ENCODE measurements around the gene TICAM2. TPM values are rescaled to one million over a fixed set of nuclear protein-coding genes. Genes with fewer than 3 reads are reported as not detected.

Gene TICAM2
- total and polyA plus RNA-seq, 2 of the 8 experiments (the other 6 are each of a cell fraction or from before 2014, with no cell fraction given) = 0.02 TPM; not detected in 1

- Histone ChIP-seq H3K9ac (replicated peaks in 1 of 4; ENCODE audit: extremely low read depth in 1 of 4, low read depth in 3 of 4, low read length in 3 of 4) (peak overlapping the region; percentile 89 to 98 (median 96)), H3K4me3 (ENCODE audit: extremely low read depth in 1 of 4, insufficient read depth in 2 of 4, low read depth in 3 of 4, low read length in 4 of 4) (peak overlapping the region; percentile 81 to 97 (median 90)), H3K36me3 (ENCODE audit: control insufficient read depth in 2 of 4, insufficient read depth in 4 of 4, low read length in 3 of 4) (peaks cover 0 to 28% (median 2%) of the 10 kb centered on the region in 4 experiments; a peak in 3 of 8 replicates), H4K20me1 (replicated peaks in 1 of 2; ENCODE audit: control insufficient read depth in 1 of 2, insufficient read depth in 2 of 2, low read length in 2 of 2) (peaks cover 8 to 17% of the 10 kb centered on the region in 2 experiments), H3K27me3 (replicated peaks in 1 of 4; ENCODE audit: control insufficient read depth in 3 of 4, extremely low read depth in 1 of 4, insufficient read depth in 3 of 4, low read length in 3 of 4) (no peaks in the 10 kb centered on the region), H2BK20ac (ENCODE audit: low read length) (no peak overlapping the region), H2BK12ac (ENCODE audit: low read depth, low read length) (no peak overlapping the region), H3K27ac (ENCODE audit: low read depth, low read length) (peak overlapping the region; percentile 91), H4K8ac (ENCODE audit: extremely low read depth, insufficient read depth, low read length) (peak overlapping the region; percentile 96), H3K56ac (replicated peaks; ENCODE audit: insufficient read length, low read depth, low read length) (no peak overlapping the region), H2AK5ac (ENCODE audit: low read depth, low read length) (no peak overlapping the region), H3K18ac (ENCODE audit: extremely low read depth, low read length) (peak overlapping the region; percentile 65; the same call in 1 of the 2 replicates), H4K91ac (replicated peaks; ENCODE audit: insufficient read length, low read length) (peak overlapping the region; percentile 39), H2AFZ (ENCODE audit: low read length) (no peak overlapping the region), H3K4me2 (ENCODE audit: insufficient read depth in 1 of 2, low read depth in 2 of 2, low read length in 2 of 2) (peak overlapping the region; percentile 89 to 97), H2BK5ac (ENCODE audit: low read depth, low read length) (peak overlapping the region; percentile 76), H3K79me1 (ENCODE audit: low read depth, low read length) (peaks cover 2% of the 10 kb centered on the region; the same call in 1 of the 2 replicates), H3K14ac (ENCODE audit: insufficient read length) (no peak overlapping the region), H3K23me2 (ENCODE audit: low read depth, low read length) (peaks cover 6% of the 10 kb centered on the region), H2BK120ac (replicated peaks; ENCODE audit: low read depth, low read length) (no peak overlapping the region), H2BK15ac (ENCODE audit: low read length) (no peak overlapping the region), H3K4ac (replicated peaks; ENCODE audit: insufficient read length, low read depth, low read length) (no peak overlapping the region), H3K9me3 (ENCODE audit: insufficient read depth in 2 of 2, low read depth in 1 of 2, low read length in 1 of 2) (peaks cover 9 to 15% of the 10 kb centered on the region in 2 experiments), H3K23ac (ENCODE audit: insufficient read length) (no peak overlapping the region), H3K4me1 (replicated peaks in 1 of 4; ENCODE audit: control insufficient read depth in 3 of 4, insufficient read depth in 4 of 4, low read length in 3 of 4) (peaks cover 0 to 7% (median 2%) of the 10 kb centered on the region in 4 experiments; a peak in 5 of 7 replicates), H3K79me2 (ENCODE audit: control insufficient read depth in 1 of 2, insufficient read depth in 2 of 2, low read length in 2 of 2) (peaks cover 8 to 50% of the 10 kb centered on the region in 2 experiments), H4K5ac (ENCODE audit: insufficient read length, low read depth, low read length) (peak overlapping the region; percentile 79)
- no peak for DNase-seq (ENCODE audit: low read depth in 1 of 2, low spot score in 2 of 2)
- CTCF ChIA-PET (ENCODE audit: partially characterized antibody) = interaction anchor here (1.1 to 1.6 kb wide), 2 partner anchors 31 to 232 kb away, joined by 3 to 8 read pairs; no protein-coding TSS in a partner anchor
- POLR2A ChIA-PET (ENCODE audit: partially characterized antibody) = interaction anchor here (0.6 to 3.2 kb wide), 26 partner anchors 8 to 375 kb away, joined by 3 to 18 read pairs (median 4); partner anchors contain the start of genes AP3S1, ATG12 and CCDC112
- FAIRE-seq = no peak
- WGBS, 2 experiments (ENCODE audit: extremely low coverage in 1 of 2, insufficient coverage in 1 of 2, insufficient read length in 1 of 2, insufficient replicate concordance in 2 of 2, low coverage in 1 of 2, low lambda C conversion rate in 2 of 2, missing lambda C conversion rate in 1 of 2) = 3% methylated on average over 7 of the region's 20 CpGs; no CpG with 5 or more reads in 1 of the 2 experiments
- no peak for TF ChIP-seq RAD21 (IDR thresholded peaks at IDR 0.05 in 1 of 2, conservative IDR thresholded peaks at IDR 0.05 in 1 of 2; ENCODE audit: low read depth in 2 of 2, low read length in 2 of 2)
- no peak for TF ChIP-seq GTF2F1 (IDR thresholded peaks at IDR 0.05; ENCODE audit: borderline replicate concordance, low read depth, low read length)
- no peak for TF ChIP-seq BACH1 (IDR thresholded peaks at IDR 0.05; ENCODE audit: low read length)
- no peak for TF ChIP-seq RBBP5 (IDR thresholded peaks at IDR 0.05; ENCODE audit: borderline replicate concordance, low read depth, low read length)
- TF ChIP-seq POLR2A (IDR thresholded peaks at IDR 0.05; ENCODE audit: control extremely low read depth in 1 of 2, low read depth in 2 of 2, low read length in 2 of 2) = peak in 1 of 2 experiments; percentile 68; a peak in 1 of 3 replicates
- no peak for TF ChIP-seq SP2 (IDR thresholded peaks at IDR 0.05; ENCODE audit: low read length)
- TF ChIP-seq ASH2L (IDR thresholded peaks at IDR 0.05; ENCODE audit: low read length) = no peak
- no peak for TF ChIP-seq BCL11A (IDR thresholded peaks at IDR 0.05; ENCODE audit: low read depth in 2 of 2, low read length in 2 of 2)
- peak; percentile 8 for TF ChIP-seq KDM4A (IDR thresholded peaks at IDR 0.05; ENCODE audit: low read depth, low read length, severe bottlenecking)
- TF ChIP-seq TAF1 (IDR thresholded peaks at IDR 0.05; ENCODE audit: low read depth, low read length) = no peak
- no peak for TF ChIP-seq HDAC2 (IDR thresholded peaks at IDR 0.05; ENCODE audit: borderline replicate concordance in 1 of 2, low read depth in 2 of 2, low read length in 2 of 2)
- no peak for TF ChIP-seq EP300 (IDR thresholded peaks at IDR 0.05; ENCODE audit: borderline replicate concordance in 1 of 2, low read depth in 2 of 2, low read length in 2 of 2)
- no peak for TF ChIP-seq TEAD4 (IDR thresholded peaks at IDR 0.05; ENCODE audit: low read depth, low read length)
Observed at GRCh38 chr5:115544043-115544435, 58.2 kb downstream of the TICAM2 start.

Measured in H1 (cell line).